Measurements from ENCODE around the gene CDH20. TPM values are rescaled to one million over a fixed set of nuclear protein-coding genes. Genes with fewer than 3 reads are reported as not detected.

The CDH20 gene
- polyA plus RNA-seq, 3 donors: not detected

DNA sequence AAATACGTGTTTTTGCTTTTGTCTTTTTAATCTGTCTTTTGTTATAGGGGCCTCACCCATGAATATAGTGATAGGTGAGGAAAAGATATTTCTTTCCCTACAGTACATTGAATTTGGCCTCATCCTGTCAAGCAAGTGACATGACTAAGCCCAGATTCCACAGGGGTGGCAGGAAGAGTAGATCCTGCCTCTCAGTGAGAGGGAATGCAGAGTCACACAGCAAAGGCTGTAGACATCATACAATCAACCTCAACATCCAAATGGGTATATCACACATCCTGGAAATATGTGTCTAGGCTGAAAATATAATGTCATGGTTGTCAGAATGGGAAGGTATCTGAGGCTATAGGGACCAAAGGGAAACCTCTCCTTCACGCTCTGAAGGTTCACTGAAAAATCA, 269.6 kb downstream of the CDH20 start:
- peaks cover 6% of the 10 kb centered on the region for H3K4me1 Mint-ChIP-seq
- H3K9me3 ChIP-seq (replicated peaks in 1 of 2; ENCODE audit: control insufficient read depth in 1 of 2, insufficient read depth in 1 of 2, low read length in 2 of 2): no peaks in the 10 kb centered on the region
- no CpG with 5 or more reads among the region's 2 CpGs for WGBS (ENCODE audit: insufficient coverage)
- no peaks in the 10 kb centered on the region for H3K36me3 ChIP-seq (replicated peaks in 1 of 2; ENCODE audit: control insufficient read depth in 1 of 2, insufficient read depth in 2 of 2, low read length in 2 of 2)
- no peak overlapping the region for H3K9ac ChIP-seq (ENCODE audit: insufficient read depth, low read length, poor library complexity, severe bottlenecking)
- peaks cover 5% of the 10 kb centered on the region in 2 donors for H3K4me1 ChIP-seq (ENCODE audit: control insufficient read depth in 1 of 2, insufficient read depth in 2 of 2, low read length in 2 of 2)
- peaks cover 14 to 22% (median 17%) of the 10 kb centered on the region in 3 donors for H3K27me3 Mint-ChIP-seq (ENCODE audit: low read depth in 3 of 3)
- DNase-seq: no peak
- H3K27ac ChIP-seq (ENCODE audit: low read depth in 1 of 2, low read length in 2 of 2): no peak overlapping the region
- H3K27me3 ChIP-seq (ENCODE audit: control insufficient read depth in 2 of 2, insufficient read depth in 2 of 2, low read length in 2 of 2): peaks cover 4 to 10% of the 10 kb centered on the region in 2 donors
- no peak overlapping the region for H2AFZ ChIP-seq (ENCODE audit: insufficient read depth, low read depth, low read length, poor library complexity, severe bottlenecking)
- no peaks in the 10 kb centered on the region for H4K20me1 ChIP-seq (ENCODE audit: insufficient read depth, low read length)
- no peak overlapping the region for H3K4me3 ChIP-seq (replicated peaks in 1 of 3; ENCODE audit: low read depth in 2 of 3, low read length in 3 of 3)
- H3K27ac Mint-ChIP-seq: no peak overlapping the region
- no peaks in the 10 kb centered on the region for H3K36me3 Mint-ChIP-seq
- intact Hi-C loops (cut with micrococcal nuclease): no loop called here
- H3K9me3 Mint-ChIP-seq: peaks cover 0 to 5% (median 3%) of the 10 kb centered on the region in 7 donors
- no peak for TF ChIP-seq CTCF (IDR thresholded peaks at IDR 0.05)
- no peak overlapping the region for H3K4me2 ChIP-seq (replicated peaks; ENCODE audit: extremely low read depth, low read length, poor library complexity, severe bottlenecking)
- H3K79me2 ChIP-seq (ENCODE audit: insufficient read depth, low read length): no peaks in the 10 kb centered on the region
- H3K4me3 Mint-ChIP-seq: no peak overlapping the region

Small RNAs within 50 kb of the gene (small RNA-seq; reads per million reads assigned to genes)
- gene RNU6-116P (ENCODE audit: insufficient read length, low read depth): not detected
